CD1c-positive myeloid dendritic cell (primary cell): Measurements from ENCODE around the gene FAM174C.

Source experiments
- DNase-seq: peaks from one replicate; pipeline ENCODE4 v3.0.0-alpha.2; 2016; ENCODE audit errors: extremely low spot score

The FAM174C gene

GRCh38 chr19:1261798-1262622, 13.3 kb upstream of the FAM174C start:
- peak; percentile 45 for DNase-seq

- no peak for DNase-seq
These were observed 12.7 kb upstream of the FAM174C start for GRCh38 chr19:1262623-1263123.

- no peak for DNase-seq
These were observed 12.1 kb upstream of the FAM174C start for GRCh38 chr19:1263188-1263587.

GRCh38 chr19:1264801-1265614, 10.3 kb upstream of the FAM174C start:
- peak; percentile 62 for DNase-seq

GRCh38 chr19:1265615-1266128, 9.7 kb upstream of the FAM174C start:
- DNase-seq: peak; percentile 92

- peak; percentile 95 for DNase-seq
These were observed 9.0 kb upstream of the FAM174C start for GRCh38 chr19:1266129-1266915.

GRCh38 chr19:1266916-1267476, 8.3 kb upstream of the FAM174C start:
- peak; percentile 86 for DNase-seq

GRCh38 chr19:1267477-1268225, 7.7 kb upstream of the FAM174C start:
- peak; percentile 53 for DNase-seq

GRCh38 chr19:1268226-1269064, 6.9 kb upstream of the FAM174C start:
- no peak for DNase-seq

- DNase-seq: peak; percentile 99
These were observed 6.3 kb upstream of the FAM174C start, which contains the start of gene CIRBP for GRCh38 chr19:1269065-1269477. Gene CIRBP, plus strand, starts transcription at chr19:1269332. Its CDS starts 1,602 bp downstream, at chr19:1270934.

- peak; percentile 93 for DNase-seq
These were observed 5.7 kb upstream of the FAM174C start for GRCh38 chr19:1269478-1270212.

GRCh38 chr19:1270213-1270853, 5.0 kb upstream of the FAM174C start:
- DNase-seq: peak; percentile 54

GRCh38 chr19:1270854-1271527, 4.3 kb upstream of the FAM174C start:
- no peak for DNase-seq

- DNase-seq: no peak
These were observed 3.6 kb upstream of the FAM174C start for GRCh38 chr19:1271528-1272422.

GRCh38 chr19:1272423-1273262, 2.7 kb upstream of the FAM174C start:
- DNase-seq: peak; percentile 38
